Fibroblast of skin of abdomen (primary cell): ENCODE data around the gene CLCNKA.

ENCODE experiments used
- DNase-seq: peaks from one replicate; pipeline ENCODE4 v3.0.0-alpha.2; 2013

Gene CLCNKA

DNA sequence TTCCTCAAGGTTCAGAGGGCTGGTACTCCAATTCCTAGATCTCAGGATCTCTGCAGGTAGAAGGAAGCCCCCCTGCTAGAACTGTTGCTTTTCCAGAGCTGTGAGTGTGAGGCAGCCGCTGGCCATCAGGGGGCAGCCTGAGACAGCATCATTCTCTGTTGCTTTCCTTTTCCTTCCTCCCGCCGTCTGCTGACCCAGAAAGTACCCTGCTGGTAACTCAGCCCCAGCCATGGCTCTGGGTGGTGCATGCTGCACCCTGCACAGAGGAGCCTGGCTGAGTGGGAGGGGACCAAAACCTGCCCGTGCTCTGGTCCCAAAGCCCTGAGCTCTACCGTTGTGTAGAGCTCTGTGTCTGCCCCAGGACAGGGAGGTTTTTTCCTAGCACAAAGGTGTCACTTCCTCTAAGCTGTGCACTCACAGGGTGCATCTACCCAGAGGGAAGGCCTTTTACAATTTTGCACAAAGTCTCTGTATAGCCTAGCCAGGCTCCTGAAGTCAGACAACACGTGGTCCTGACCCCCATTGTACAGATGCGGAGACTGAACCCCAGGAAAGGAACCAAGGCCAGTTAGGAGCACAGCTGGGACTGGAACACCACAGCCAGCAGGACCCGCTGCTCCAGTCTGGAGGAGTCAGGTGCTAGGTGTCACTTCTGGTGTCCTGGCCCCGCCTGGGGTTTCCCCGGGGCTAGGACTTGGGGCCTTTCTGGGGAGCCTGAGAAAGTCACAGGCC lies 57.3 kb downstream of the CLCNKA start:
- DNase-seq: peak; percentile 66

DNA sequence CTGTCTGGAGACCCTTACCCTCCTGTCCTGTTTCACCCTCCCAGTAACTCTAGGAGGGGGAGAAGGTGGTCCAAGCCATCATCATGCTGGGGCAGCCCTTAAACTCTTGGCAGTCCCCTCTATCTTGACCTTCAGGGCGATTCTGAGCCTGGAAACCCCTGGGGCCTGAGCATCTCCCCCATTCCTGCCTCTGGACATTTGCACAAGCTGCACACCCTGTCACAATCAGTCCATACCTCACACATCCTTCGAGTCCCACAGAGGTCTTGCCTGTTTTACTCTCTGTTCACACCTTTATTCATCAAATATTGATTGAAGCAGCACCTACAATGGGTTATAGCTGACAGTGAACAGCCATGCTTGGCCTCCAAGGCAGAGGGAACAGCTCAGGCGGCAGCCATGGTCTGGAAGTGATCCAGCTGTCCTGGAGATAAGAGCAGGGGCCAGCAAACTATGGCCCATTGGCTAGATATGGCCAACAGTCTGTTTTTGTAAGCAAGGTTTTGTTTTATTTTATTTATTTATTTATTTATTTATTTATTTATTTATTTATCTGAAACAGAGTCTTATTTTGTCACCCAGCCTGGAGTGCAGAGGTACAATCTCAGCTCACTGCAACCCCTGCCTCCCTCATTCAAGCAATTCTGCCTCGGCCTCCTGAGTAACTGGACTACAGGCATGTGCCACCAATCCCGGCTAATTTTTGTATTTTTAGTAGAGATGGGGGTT lies 58.8 kb downstream of the CLCNKA start:
- DNase-seq: no peak

DNA sequence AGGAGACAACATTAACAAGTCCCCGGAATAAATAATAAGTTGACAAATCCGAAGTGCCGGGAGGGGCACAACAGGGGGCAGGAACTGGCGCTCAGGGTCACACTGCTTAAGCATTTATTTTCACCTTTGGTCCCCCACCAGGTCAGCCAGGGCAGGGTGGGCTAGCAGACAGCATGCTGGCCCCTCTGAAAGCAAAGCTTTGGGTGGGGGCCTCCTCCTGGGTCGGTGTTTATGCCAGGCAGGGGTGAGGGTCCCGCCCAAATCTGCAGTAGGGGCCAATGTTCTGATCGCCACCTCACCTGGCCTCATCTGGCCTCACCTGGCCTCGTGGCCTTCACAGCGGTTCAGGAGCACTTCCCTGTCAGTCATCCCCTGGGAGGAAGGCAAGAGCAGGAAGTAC lies 59.8 kb downstream of the CLCNKA start:
- DNase-seq: no peak

DNA sequence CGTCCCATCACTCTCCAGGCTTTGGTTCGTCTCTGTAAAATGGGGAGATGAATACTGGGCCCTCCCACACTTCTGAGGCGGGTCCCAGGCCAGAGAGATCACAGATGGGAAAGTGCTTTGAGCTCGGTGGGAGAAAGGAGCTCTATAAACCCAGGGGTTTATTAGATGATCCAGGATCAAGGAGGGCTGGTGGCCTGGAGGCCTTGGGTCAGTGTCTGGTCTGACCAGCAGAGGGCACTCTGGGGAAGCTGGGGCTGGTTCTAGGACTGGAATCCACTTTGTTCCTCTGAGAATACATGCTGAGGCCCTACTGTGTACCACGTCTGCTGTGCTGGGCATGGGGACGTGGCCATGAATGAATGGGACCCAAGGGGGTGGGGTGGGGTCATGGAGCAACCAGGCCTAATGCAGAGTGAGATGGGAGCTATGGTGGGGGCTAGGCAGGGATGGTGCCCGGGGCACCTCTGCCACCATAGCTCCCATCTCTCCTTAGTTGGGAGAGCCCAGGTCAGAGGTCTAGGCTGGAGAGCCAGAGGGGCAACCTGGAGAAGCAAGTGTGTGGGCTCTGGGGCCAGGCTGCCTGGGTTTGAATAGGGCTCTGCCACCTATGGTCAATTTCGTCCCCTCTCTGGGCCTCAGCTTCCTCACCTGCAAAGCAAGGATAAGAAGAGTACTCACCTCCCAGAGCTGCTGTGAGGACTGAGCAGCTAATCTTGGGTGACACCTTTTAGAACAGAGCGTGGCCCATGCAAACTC lies 60.6 kb downstream of the CLCNKA start:
- peak; percentile 52 for DNase-seq

DNA sequence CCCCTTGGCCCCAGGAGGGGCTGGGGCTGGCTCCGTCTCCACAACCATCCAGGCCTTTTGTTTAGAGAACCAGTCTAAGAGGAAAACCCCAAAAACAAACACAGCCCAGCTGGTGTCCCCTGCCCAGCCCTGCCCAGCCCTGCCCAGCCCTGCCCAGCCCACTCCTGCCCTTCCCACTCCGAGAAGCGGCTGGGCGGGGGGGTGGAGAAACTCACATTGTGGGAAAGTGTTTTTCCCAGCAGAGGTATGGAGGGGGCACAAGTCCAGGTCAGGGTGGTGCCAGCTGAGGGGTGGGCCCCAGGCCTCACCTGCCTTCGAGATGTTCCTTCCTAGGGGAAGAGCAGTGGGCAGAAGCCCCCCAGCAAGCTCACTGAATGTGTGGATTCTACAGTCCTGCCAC lies 61.6 kb downstream of the CLCNKA start:
- DNase-seq: no peak
